Measurements from ENCODE around the gene F11R. TPM values are rescaled to one million over a fixed set of nuclear protein-coding genes. Genes with fewer than 3 reads are reported as not detected.
"Not testable (repeated sequence)": the region's sequence is repeated elsewhere in the genome, so short reads cannot be mapped to it uniquely, and the experiment has no call there.

The F11R gene
- total and polyA plus RNA-seq, 3 donors from 2014 or later = 34.5 to 54.0 (median 38.3) TPM

DNA sequence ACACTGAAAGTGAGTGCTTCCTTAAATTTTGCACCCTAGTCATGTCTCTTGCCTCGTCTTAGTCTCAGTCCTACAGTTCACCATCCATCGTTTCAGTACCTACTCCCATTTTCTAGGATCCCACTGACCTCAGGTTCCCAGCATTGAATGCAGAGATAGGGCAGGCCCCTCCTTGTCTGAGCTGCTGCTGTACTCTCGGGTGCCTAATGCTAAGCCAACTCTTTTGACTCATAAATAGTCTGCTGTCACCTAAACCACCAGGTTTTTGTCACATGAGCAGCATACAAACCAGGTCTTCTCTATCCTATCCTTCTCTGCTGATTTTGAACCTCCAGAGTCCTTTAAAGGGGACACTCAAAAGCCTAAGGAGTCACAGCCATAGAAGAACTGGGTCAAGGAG is 45.7 kb upstream of the F11R start:
- Histone ChIP-seq H3K4me3 (no peak overlapping the region), H3K27me3 (no peaks in the 10 kb centered on the region), H3K27ac (no peak overlapping the region), H3K36me3 (ENCODE audit: low read depth, missing control alignments) (no peaks in the 10 kb centered on the region), H3K4me1 (no peaks in the 10 kb centered on the region), H3K9me3 (no peaks in the 10 kb centered on the region)
- DNase-seq = no peak
- TF ChIP-seq, protein P1, sequence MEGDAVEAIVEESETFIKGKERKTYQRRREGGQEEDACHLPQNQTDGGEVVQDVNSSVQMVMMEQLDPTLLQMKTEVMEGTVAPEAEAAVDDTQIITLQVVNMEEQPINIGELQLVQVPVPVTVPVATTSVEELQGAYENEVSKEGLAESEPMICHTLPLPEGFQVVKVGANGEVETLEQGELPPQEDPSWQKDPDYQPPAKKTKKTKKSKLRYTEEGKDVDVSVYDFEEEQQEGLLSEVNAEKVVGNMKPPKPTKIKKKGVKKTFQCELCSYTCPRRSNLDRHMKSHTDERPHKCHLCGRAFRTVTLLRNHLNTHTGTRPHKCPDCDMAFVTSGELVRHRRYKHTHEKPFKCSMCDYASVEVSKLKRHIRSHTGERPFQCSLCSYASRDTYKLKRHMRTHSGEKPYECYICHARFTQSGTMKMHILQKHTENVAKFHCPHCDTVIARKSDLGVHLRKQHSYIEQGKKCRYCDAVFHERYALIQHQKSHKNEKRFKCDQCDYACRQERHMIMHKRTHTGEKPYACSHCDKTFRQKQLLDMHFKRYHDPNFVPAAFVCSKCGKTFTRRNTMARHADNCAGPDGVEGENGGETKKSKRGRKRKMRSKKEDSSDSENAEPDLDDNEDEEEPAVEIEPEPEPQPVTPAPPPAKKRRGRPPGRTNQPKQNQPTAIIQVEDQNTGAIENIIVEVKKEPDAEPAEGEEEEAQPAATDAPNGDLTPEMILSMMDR (IDR thresholded peaks at IDR 0.05) = no peak
- TF ChIP-seq POLR2A (IDR thresholded peaks at IDR 0.05) = no peak
- WGBS, 2 donors = 58 to 78% methylated on average over 3 of the region's 3 CpGs
- intact Hi-C loops (cut with DNase I; ENCODE audit: low total_unique reads) = no loop called here

DNA sequence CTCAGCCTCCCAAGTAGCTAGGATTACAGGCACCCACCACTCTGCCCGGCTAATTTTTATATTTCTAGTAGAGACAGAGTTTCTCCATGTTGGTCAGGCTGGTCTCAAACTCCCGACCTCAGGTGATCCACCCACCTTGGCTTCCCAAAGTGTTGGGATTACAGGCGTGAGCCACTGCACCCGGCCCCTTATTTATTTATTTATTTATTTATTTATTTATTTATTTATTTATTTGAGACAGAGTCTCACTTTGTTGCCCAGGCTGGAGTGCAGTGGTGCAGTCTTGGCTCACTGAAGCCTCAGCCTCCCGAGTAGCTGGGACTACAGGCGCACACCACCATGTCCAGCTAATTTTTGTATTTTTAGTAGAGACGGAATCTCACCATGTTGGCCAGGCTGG is 44.7 kb upstream of the F11R start:
- H3K4me3 ChIP-seq; H3K36me3 ChIP-seq (ENCODE audit: low read depth, missing control alignments); H3K27me3 ChIP-seq; H3K4me1 ChIP-seq; H3K27ac ChIP-seq; H3K9me3 ChIP-seq; DNase-seq; intact Hi-C loops (cut with DNase I; ENCODE audit: low total_unique reads): not testable (repeated sequence)
- WGBS, 2 donors = 79 to 93% methylated on average over 6 to 7 of the region's 7 CpGs

DNA sequence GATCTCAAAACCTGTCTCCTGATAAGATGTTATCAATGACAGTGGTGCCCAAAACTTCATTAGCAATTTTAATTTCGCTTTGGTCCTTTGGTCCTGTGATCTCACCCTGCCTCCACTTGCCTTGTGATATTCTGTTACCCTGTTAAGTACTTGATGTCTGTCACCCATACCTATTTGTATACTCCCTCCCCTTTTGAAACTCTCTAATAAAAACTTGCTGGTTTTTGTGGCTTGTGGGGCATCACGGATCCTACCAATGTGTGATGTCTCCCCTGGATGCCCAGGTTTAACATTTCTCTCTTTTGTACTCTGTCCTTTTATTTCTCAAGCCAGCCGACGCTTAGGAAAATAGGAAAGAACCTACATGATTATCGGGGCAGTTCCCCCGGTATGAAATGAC is 43.0 kb upstream of the F11R start:
- H3K36me3 ChIP-seq (ENCODE audit: low read depth, missing control alignments); H3K9me3 ChIP-seq; H3K4me1 ChIP-seq; intact Hi-C loops (cut with DNase I; ENCODE audit: low total_unique reads); H3K4me3 ChIP-seq; DNase-seq; H3K27me3 ChIP-seq; H3K27ac ChIP-seq: not testable (repeated sequence)
- 67 to 77% methylated on average over 6 of the region's 6 CpGs for WGBS, 2 donors

GRCh38 chr1:161061419-161061818 is 40.5 kb upstream of the F11R start:
- H3K4me3 ChIP-seq = no peak overlapping the region
- H3K36me3 ChIP-seq (ENCODE audit: low read depth, missing control alignments) = no peaks in the 10 kb centered on the region
- intact Hi-C loops (cut with DNase I; ENCODE audit: low total_unique reads) = no loop called here
- H3K9me3 ChIP-seq = no peaks in the 10 kb centered on the region
- TF ChIP-seq, protein P1 (IDR thresholded peaks at IDR 0.05) = no peak
- TF ChIP-seq POLR2A (IDR thresholded peaks at IDR 0.05) = no peak
- H3K4me1 ChIP-seq = no peaks in the 10 kb centered on the region
- DNase-seq = no peak
- 94 to 96% methylated on average over 4 of the region's 4 CpGs for WGBS, 2 donors
- no peak overlapping the region for H3K27ac ChIP-seq
- H3K27me3 ChIP-seq = no peaks in the 10 kb centered on the region

DNA sequence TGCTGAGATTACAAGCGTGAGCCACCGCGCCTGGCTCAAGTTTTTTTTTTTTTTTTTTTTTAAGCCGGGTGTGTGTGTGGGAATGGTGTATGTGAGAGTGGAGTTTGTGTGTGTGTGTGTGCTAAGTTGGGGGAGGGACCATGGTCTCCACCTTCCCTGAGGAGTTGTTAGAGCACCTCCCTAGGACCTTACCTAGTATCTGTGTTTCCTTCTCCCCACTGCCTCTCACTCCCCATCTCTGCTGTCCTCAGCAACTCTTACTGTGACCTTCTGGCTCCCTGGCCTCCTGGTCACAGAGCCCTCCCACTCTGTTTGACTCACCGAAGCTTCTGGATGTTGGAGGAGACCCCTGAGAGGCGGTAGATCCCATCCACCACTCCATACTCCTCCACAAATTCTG is 38.3 kb upstream of the F11R start:
- WGBS, 2 donors = 62 to 79% methylated on average over 6 of the region's 6 CpGs

DNA sequence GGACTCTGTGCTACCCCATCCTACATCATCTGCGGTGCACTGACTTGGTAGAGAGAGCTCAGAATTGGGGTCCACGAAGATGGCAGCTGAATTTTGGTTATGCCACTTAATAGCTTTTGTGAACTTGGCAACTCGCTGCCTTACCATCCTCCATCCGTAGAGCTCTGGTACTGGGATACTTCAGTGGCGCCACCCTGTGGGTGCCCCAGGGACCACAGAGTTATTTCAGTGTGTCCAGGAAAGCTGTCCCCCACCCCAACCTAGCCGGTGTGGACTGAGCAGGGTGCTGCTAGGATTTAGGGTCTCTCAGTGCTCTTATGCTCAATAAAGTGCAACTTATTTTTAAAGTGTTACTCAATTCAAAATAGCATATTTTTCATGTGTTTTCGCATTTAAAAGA is 33.9 kb upstream of the F11R start:
- 81 to 93% methylated on average over 7 of the region's 7 CpGs for WGBS, 2 donors
- Histone ChIP-seq H3K27ac (no peak overlapping the region), H3K4me3 (no peak overlapping the region), H3K36me3 (ENCODE audit: low read depth, missing control alignments) (no peaks in the 10 kb centered on the region), H3K27me3 (no peaks in the 10 kb centered on the region), H3K4me1 (no peaks in the 10 kb centered on the region), H3K9me3 (no peaks in the 10 kb centered on the region)
- no peak for TF ChIP-seq POLR2A (IDR thresholded peaks at IDR 0.05)
- TF ChIP-seq, protein P1 (IDR thresholded peaks at IDR 0.05) = peak in 1 of 3 experiments; percentile 17
- intact Hi-C loops (cut with DNase I; ENCODE audit: low total_unique reads) = no loop called here
- DNase-seq = no peak

More for the DNA sequence above, 38.3 kb upstream of the F11R start:
- DNase-seq = no peak
- Histone ChIP-seq H3K9me3 (no peaks in the 10 kb centered on the region), H3K36me3 (ENCODE audit: low read depth, missing control alignments) (no peaks in the 10 kb centered on the region), H3K27me3 (no peaks in the 10 kb centered on the region), H3K27ac (no peak overlapping the region), H3K4me1 (no peaks in the 10 kb centered on the region), H3K4me3 (no peak overlapping the region)
- no peak for TF ChIP-seq POLR2A (IDR thresholded peaks at IDR 0.05)
- TF ChIP-seq, protein P1 (IDR thresholded peaks at IDR 0.05) = no peak
- intact Hi-C loops (cut with DNase I; ENCODE audit: low total_unique reads) = no loop called here

All from testis (tissue), 3 donors.